Dedifferentiated amniotic fluid mesenchymal stem cell (primary cell): ENCODE measurements around the gene TM9SF1.
"Not testable (repeated sequence)": the region's sequence is repeated elsewhere in the genome, so short reads cannot be mapped to it uniquely, and the experiment has no call there.

Source experiments
- DNase-seq: peaks from one replicate; pipeline ENCODE4 v3.0.0-alpha.2; 2016; ENCODE audit errors: extremely low spot score

Gene TM9SF1

DNA sequence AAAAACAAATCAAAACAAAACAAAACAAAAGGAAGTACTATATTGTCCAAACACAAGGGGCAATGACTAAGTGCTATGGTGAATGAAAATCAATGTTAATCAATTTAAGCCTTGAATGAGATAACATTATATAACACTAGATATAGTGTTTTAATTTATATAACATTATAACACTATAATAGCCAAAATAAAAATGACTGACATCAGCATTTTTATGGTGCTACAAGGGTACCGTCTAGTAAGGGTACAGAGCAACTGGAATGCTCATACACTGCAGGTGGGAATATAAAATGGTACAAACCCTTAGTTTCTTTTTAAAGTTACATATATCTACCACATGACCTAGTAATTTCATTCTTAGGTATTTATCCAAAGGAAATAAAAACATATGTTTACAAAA lies 31.2 kb upstream of the TM9SF1 start:
- DNase-seq, result no peak

DNA sequence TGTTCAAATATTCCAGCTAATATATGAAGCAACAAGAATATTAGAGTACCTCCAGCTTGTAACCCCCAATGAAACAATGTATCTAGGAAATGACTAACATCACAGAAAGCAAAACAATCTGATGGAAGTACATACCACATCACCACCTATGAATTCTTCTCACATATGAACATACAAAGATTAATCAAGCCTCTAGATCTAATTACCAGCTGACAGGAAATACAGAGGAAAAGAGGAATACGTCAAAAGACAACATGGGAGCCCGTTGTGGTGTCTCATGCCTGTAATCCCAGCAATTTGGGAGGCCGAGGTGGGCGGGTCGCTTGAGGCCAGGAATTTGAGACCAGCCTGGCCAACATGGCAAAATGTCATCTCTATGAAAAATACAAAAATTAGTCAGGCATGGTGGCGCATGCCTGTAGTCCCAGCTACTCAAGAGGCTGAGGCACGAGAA lies 29.4 kb upstream of the TM9SF1 start:
- DNase-seq, result no peak

DNA sequence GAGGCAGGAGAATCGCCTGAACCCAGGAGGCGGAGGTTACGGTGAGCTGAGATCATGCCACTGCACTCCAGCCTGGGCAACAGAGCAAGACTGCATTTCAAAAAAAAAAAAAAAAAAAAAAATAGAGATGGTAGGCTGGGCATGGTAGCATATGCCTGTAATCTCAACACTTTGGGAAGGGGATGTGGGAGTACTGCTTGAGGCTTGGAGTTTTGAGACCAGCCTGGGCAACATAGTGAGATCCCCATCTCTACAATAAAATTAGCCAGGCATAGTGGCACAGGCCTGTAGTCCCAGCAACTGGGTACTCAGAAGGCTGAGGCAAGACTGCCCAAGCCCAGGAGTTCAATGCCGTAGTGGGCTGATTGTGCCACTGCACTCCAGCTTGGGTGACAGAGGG lies 27.7 kb upstream of the TM9SF1 start:
- DNase-seq, result not testable (repeated sequence)

DNA sequence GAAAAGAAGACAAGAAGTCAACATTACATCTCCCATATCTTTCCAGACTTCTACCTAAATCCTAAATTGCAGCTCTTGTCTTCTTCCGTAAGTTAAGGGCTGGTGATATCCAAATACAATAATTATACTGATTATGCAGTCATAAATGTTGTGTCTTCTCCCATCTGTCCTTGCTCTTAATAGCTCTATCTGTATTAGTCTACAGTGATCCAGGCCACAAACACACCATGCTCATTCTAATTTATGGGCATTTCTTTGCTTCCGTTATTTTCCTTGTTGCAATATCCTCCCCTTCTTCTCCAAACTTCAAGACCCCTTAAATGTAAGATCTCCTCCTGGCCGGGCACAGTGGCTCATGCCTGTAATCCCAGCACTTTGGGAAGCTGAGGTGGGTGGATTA lies 24.3 kb upstream of the TM9SF1 start:
- no peak for DNase-seq

DNA sequence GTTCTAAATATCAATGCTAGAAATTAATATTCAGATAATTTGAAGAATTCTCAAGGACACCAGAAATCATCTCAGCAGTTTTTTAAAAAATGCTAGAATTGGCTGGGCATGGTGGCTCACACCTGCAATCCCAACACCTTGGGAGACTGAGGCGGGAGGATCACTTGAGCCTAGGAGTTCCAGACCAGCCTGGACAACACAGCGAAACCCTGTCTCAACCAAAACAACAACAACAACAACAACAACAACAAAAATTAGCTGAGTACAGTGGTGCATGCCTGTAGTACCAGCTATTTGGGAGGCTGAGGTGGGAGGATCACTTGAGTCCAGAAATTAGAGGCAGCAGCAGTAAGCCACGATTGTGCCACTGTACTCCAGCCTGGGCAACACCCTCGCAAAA lies 23.8 kb upstream of the TM9SF1 start:
- DNase-seq, result no peak

DNA sequence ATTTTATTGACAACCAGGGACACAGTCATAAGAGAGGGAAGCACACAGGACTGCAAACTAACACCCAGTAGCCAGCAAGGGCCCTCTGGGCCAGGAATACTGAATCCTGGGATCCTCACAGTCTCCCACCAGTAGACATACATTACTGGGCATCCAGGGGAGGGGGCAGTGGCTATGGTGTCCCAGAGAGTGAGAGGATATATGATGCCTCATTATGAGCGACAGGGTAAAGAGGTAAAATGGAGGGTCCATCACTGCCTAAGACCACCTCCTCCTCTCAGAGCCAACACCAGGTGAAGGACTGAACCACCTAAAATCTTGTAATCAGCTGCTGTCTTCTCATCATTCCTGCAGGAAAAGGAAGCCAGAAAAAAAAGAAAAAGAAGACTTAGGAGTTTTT lies 21.6 kb upstream of the TM9SF1 start:
- DNase-seq, result not testable (repeated sequence)

DNA sequence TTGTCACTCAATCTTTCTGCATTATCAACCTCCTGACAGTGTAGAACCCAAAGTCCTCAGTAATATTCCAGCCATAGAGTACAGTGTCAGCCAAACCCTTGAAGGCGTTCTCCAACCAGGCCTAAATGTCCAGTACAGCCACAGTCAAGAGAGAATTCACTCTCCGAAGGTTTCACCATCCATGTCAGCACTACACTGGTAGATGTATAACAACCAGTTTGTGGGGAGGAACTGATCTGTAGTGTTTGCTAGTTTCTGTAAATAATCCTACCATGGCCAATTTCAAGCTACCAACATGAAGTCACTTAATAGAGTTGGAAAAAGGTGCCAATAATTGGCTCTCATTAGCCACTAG lies 21.1 kb upstream of the TM9SF1 start:
- no peak for DNase-seq

DNA sequence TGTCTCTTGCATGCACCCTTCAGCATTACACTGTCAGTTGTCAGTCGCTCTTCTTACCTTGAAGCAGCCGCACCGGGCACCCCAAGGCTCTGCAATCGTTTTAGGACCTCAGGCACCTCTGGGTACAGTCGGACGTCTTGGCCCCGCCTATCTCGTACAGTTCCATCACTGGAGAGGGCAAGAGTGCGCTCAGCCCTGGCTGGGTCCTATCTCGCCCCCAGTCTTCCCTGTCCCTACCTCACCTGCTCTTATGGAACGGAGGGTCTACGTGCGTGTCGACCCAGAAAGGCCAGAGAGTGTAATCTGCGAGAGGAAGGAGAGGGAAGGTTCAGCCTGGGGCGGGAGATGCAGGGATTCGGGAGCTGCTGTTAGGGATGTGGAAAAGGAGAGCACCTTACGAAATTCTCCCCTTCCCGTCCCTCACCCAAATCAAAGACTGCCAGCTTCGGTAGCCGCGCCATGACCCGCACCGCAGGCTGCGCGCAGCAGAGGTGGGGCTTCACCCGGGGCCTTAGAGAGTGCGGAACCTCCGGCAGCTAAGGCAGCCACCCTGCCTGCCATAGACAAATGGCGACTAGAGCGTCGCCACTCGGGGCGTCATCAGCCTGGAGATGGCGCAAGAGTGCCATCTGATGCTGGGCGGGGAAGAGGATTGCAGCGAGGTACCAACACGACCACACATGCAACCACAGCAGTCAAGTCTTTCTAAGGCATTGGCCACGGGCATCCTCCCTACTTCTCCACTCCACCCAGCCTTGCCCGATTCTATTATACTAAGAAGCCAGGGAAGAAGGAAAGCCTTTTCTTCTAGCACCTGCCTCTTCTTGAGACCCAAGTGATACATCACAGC lies 20.5 kb upstream of the TM9SF1 start, which contains the start of gene MDP1:
Gene MDP1, minus strand, starts transcription at position 572 of the 850 bp plus-strand sequence. Its CDS starts 111 bp downstream, at position 461.
- peak; percentile 81 for DNase-seq

DNA sequence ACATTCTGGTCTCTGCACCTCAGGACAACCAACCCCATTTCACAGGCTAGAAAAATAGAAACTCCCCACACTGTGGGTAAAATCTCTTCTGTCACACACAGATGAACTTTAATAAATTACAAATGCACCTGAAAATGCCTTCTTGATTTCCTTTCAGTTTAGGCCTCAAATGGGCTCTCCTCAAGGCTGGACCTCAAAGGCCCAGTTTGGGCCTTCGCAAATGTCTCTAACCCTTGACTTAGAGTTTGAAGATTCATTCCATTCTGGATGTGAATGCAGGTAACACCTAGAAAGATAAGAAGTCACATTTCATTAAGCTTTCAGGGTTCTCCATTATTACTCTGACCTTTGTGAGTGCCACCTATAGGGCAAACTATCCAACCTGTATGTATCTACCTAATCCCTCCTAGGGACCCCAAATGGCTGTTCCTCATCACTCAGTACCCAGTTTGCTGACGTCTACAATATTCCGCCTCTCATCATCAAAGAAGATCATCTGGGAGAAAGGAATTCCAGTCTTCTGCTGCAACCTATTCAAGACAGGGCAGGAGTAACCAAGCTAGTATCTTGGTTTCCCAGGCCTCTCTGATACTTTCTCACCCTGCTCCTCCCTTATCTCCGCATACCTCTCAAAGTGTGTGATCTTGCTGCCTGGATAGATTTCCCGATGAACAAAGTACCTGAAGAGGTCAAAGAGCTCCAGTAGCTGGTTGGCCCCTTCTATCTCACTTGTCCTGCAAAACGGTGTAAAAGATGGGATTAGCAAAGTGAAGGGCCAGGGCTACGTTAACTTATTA lies 18.8 kb upstream of the TM9SF1 start:
- no peak for DNase-seq

DNA sequence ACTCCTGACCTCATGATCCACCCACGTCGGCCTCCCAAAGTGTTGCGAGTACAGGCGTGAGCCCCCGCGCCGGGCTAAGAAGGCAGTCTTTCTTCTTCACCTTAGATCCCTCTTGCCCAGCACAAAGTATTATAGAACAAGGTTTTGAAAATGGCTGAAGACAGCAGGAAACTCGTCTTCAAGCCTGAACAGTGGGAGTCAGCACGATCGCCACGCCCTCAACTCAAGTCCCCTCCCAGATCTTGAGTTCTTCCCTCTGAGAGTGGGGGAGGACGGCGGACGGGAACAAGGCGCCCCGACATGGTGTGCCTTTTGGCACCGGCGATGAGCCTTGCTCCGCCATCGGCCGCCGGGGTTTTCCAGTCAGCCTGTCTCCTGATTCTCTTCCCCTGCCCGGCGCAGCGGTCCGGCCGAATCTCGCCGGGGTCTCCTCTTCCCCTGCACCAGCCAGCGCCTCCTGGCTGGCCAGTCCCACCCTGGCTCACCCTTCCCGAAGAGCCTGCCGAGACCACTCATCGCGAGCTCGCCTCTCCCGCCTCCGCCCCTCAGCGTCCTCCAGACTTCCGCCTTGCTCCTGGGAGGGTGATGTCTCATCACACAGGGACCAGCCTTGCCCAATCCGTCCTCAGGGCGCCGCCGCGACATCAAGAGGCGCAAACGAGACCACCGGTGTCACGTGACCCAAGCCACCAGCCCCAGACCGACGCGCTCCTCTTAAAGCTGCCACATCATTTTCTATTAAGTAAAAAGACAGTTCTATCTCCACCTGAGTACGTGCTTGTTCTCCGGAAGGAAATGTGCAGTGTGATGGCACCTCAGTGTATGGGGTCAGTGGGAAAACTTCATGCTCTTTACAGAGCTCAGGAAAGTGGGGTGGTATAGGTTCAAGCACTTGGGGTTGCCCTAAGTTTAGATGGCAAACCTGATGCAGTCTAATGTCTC lies 18.0 kb upstream of the TM9SF1 start, which contains the start of gene CHMP4A:
Gene CHMP4A, minus strand, starts transcription at position 565 of the 942 bp plus-strand sequence. Its CDS starts 49 bp downstream, at position 516.
- peak; percentile 98 for DNase-seq

DNA sequence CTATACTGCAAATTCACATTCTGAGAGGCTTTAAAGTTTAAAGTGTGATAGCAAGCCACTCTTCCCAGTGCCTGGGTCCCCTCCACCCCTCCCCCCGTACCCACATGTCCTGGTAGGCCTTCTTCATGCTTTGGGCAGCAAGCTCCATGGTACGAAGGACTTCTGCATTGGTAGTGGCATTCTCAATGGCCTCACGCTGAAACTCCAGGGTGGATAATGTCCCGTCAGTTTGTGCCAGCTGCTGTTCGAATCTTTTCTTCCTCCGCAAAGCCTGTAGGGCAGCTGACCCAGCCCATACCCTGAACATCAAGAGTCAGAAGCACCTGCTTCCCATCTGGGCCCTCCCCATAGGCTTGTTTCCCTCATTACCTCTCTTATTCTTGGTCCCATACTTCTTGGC lies 16.1 kb upstream of the TM9SF1 start:
- no peak for DNase-seq

DNA sequence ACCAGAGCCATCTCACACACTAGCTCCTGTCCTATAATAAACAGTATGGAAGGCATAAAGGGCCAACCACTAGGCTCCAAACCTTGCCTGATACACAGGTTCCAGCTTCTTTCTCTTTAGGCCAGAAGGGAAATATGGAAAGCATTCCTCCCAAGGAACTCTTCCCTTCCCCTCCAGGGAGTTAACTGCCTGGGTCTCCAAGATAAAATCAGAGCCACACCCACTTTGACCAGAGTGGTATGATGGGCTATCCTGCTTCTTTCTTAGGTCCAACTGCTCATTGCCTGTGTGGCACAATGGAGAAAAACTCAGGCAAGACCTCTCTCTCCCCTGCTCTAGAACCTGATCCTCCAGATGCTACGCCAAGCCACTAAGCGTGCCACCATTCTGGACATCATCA lies 12.4 kb upstream of the TM9SF1 start:
- DNase-seq, result no peak

DNA sequence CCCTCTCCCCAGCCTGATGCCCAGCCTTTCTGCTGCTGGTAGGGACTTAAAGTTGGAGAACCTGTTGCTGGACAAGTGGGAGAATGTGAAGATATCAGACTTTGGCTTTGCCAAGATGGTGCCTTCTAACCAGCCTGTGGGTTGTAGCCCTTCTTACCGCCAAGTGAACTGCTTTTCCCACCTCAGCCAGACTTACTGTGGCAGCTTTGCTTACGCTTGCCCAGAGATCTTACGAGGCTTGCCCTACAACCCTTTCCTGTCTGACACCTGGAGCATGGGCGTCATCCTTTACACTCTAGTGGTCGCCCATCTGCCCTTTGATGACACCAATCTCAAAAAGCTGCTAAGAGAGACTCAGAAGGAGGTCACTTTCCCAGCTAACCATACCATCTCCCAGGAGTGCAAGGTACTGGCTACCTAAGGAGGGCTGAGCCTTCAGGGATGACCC lies 11.9 kb upstream of the TM9SF1 start:
- no peak for DNase-seq

DNA sequence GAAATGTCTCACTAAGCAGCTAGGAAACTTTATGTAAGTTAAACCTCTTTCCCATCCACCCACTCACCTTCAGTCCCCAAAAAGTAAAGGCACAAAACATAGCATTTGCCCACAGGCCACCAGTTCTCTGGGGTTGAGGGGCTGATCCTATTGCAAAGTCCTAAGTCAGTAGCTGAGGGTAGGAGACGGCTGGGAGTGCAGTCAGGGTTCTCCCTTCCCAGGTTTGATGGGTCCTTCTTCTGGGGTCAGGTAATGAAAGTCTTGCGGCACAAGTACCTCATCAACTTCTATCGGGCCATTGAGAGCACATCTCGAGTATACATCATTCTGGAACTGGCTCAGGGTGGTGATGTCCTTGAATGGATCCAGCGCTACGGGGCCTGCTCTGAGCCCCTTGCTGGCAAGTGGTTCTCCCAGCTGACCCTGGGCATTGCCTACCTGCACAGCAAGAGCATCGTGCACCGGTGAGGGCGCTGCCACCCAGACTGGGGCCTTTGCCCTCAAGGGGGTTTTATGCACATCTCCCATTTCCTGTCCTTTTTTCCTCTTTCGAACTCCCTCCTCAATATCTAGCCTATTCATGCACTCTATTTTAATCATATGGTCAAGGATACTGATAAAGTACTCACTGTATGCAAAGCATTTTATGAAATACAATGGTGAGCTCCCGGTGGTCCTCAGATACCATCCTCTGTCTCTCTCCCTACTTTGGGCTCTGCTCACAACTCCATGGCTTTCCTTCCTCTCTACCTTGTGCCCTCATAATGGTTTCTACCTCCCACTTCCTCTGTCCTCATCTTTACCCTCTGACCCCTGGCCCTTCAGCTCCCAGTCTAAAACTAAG lies 11.2 kb upstream of the TM9SF1 start:
- no peak for DNase-seq

DNA sequence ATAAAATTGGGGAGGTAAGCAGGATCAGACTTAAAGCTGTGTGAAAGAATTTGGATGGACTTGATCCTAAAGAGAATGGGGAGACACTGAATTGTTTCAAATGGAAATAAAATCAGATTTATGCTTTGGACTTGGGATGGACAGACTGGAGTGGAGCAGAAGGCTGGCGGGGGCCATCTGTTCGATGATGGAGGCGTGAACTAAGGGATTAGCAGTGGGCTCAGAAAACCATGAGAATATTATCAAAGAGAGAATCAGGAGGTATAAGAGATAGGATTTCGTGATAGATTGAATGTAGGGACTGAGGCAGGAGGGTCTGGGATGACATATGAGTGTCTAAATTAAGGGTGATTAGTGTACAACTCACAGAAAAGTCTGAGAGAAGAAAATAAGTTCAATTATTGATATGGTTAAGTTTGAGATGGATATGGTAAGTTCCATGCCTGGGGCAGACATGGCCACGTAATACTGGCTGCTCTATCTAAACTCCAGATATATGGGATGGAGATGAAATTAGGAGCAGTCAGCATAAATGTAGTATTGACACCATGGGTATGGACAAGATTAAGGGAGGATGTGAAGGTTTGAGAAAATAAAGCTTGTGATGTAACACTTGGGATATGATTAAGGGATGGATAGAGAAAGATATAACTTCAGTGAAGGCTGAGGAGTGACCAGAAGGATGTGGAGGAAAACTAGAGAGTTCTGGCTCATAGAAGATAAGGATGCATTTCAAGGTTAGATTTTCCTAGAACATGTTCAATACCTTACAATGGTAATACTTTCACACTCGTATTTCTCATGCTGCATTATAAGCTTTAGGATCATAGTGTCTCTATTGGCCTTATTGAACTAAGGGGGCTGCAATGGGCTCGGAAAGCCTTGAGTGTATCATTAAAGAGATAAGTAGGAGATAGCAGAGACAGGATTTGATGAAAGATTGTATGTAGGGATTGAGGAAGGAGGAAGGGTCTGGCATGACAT lies 9.2 kb upstream of the TM9SF1 start:
- no peak for DNase-seq

DNA sequence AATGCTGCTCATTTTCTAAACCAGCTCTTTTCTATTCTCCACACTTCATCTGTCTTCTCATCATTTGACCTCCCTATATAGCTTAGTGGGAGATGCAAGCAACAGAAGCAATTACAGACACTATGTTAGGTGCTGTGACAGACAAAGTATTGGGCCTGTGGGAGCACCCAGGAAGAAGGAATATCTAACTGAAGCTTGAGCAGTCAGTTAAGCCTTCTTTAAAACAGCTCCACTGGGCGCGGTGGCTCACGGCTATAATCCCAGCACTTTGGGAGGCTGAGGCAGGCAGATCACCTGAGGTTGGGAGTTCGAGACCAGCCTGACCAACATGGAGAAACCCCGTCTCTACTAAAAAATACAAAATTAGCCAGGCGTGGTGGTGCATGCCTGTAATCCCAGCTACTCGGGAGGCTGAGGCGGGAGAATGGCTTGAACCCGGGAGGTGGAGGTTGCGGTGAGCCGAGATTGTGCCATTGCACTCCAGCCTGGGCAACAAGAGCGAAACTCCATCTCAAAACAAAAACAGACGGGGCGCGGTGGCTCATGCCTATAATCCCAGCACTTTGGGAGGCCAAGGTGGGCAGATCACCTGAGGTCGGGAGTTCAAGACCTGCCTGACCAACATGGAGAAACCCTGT lies 8.1 kb upstream of the TM9SF1 start:
- not testable (repeated sequence) for DNase-seq

DNA sequence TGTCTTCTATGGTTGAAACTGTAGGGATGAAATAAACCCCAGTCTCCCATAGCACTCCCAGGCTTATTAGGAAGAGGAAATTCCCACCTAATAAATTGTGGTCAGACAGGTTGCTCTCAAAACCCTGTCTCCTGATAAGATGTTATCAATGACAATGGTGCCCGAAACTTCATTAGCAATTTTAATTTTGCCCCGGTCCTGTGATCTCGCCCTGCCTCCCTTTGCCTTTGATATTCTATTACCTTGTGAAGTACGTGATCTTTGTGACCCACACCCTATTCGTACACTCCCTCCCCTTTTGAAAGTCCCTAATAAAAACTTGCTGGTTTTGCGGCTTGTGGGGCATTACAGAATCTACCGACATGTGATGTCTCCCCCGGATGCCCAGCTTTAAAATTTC lies 7.3 kb upstream of the TM9SF1 start:
- DNase-seq, result not testable (repeated sequence)

DNA sequence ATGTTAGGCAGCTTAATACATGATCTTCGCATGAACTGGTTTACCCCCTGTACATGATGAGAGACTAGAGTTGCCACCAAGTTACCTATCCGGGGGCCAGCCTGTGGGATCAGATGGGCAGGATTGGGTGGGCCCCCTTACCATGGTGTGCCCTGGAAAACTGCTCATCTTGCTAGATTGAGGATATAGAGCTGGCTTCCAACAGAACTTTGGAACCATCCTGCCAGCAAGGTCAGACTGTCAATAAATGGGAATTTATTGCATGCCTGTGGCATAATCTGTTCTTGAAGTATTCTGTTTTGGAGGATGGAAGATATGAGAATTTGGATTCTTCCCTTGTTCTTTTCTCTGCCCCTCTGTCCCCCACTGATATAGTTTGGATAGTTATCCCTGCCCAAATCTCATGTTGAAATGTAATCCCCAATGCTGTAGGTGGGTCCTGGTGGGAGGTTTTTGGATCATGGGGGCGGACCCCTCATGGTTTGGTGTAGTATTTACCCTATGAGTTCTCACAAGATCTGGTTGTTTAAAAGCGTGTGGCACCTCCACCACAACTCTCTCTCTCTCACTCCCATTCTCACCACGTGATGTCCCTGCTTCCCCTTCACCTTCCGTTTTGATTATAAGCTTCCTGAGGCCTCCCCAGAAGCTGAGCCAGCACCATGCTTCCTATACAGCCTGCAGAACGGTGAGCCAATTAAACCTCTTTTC lies 3.7 kb upstream of the TM9SF1 start:
- DNase-seq, result no peak
